ENCODE results near the gene ZBTB7C. TPM values are rescaled to one million over a fixed set of nuclear protein-coding genes. Genes with fewer than 3 reads are reported as not detected.

ZBTB7C gene
- total and polyA plus RNA-seq, 10 of the 15 experiments (the other 5 are each of a cell fraction or from before 2014, with no cell fraction given), result under 0.01 to 0.08 (median 0.01) TPM; not detected in 7

DNA sequence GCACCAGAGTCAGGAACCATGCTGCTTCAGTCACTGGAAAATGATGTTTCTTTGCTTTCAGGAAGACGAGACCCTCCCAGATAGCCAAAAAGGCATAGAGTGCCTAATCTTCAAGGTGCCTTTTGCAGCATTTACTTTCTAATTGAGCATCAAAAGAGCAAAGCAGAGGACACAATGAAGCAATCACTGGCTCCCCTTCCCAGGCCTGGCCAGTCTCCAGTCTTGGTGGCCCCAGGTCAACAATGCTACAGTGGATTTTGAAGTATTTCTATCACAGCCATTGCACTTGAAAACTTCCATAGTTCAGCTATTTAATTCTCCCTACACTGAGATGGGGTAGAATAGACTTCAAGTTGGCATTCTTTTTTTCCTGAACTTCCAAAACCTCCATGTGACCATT, 15.4 kb downstream of the ZBTB7C start:
- no peaks in the 10 kb centered on the region for H3K9me3 ChIP-seq (replicated peaks; ENCODE audit: control insufficient read depth, insufficient read depth, low read length)
- H3K27me3 ChIP-seq (replicated peaks in 1 of 2; ENCODE audit: control insufficient read depth in 2 of 2, insufficient read depth in 2 of 2, low read length in 1 of 2), result peaks cover 0 to 2% of the 10 kb centered on the region in 2 experiments; a peak in 1 of 4 replicates
- intact Hi-C loops (cut with micrococcal nuclease; ENCODE audit: unreplicated experiment) (no loop called here), in situ Hi-C loops (cut with MboI) (no loop called here)
- H3K9ac ChIP-seq (ENCODE audit: control insufficient read depth, insufficient read depth, low read length), result no peak overlapping the region
- H4K20me1 ChIP-seq (ENCODE audit: control insufficient read depth, insufficient read depth), result no peaks in the 10 kb centered on the region
- H3K79me2 ChIP-seq (ENCODE audit: control insufficient read depth, insufficient read depth, low read length), result no peaks in the 10 kb centered on the region
- no peak overlapping the region for H3K4me3 ChIP-seq
- ChIA-PET SMC1A (ENCODE audit: uncharacterized antibody, unreplicated experiment) (interaction anchor here (1.2 kb wide), 1 partner anchor 23 kb away, joined by 3 read pairs; no protein-coding TSS in a partner anchor), POLR2A (no interaction called here), CTCF (no interaction called here), RAD21 (ENCODE audit: unreplicated experiment) (no interaction called here)
- H3K27ac ChIP-seq (ENCODE audit: control insufficient read depth, insufficient read depth), result no peak overlapping the region
- no peaks in the 10 kb centered on the region for H3K4me1 ChIP-seq (ENCODE audit: control insufficient read depth, insufficient read depth, low read length)
- FAIRE-seq (no peak), DNase-seq (ENCODE audit: low read depth, low spot score) (no peak), ATAC-seq (no peak)
- H3K4me2 ChIP-seq (ENCODE audit: control insufficient read depth, insufficient read depth), result no peak overlapping the region
- no TSS peak for BruUV-seq (replicated peaks)
- 0% methylated on average over 1 of the region's 1 CpG for WGBS (ENCODE audit: insufficient coverage, insufficient replicate concordance, low lambda C conversion rate, missing lambda C conversion rate)
- no peak overlapping the region for H2AFZ ChIP-seq (ENCODE audit: control insufficient read depth, low read depth, low read length)
- H3K36me3 ChIP-seq (ENCODE audit: control insufficient read depth in 2 of 2, insufficient read depth in 2 of 2, low read length in 1 of 2), result no peaks in the 10 kb centered on the region
- TF ChIP-seq SRF (IDR thresholded peaks at IDR 0.05; ENCODE audit: low read depth in 2 of 2, low read length in 2 of 2), result no peak
- no peak for TF ChIP-seq POLR2AphosphoS5 (IDR thresholded peaks at IDR 0.05; ENCODE audit: low read length)

DNA sequence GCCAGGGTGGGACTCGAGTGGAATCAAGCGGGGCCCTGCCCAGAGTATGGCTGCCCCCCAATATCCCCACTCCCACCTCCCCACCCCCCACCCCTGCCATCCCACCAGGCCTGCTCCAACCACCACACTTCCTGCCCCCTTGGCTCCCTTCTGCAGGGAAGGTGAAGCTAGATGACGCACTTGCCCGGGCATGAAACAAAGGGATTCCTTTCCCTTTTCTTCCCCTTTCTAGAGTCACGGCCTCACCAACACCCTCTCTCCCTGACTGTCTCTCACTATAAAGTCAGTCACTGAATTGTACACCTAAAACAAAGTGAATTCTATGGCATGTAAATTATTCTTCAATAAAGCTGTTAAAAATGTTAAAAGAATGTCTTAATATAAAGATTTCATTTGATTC, 16.0 kb downstream of the ZBTB7C start:
- 17% methylated on average over 4 of the region's 5 CpGs for WGBS (ENCODE audit: insufficient coverage, insufficient replicate concordance, low lambda C conversion rate, missing lambda C conversion rate)
- ChIA-PET SMC1A (ENCODE audit: uncharacterized antibody, unreplicated experiment) (interaction anchor here (1.2 kb wide), 1 partner anchor 22 kb away, joined by 3 read pairs; no protein-coding TSS in a partner anchor), RAD21 (ENCODE audit: unreplicated experiment) (no interaction called here), CTCF (no interaction called here), POLR2A (no interaction called here)
- Histone ChIP-seq H3K9ac (ENCODE audit: control insufficient read depth, insufficient read depth, low read length) (no peak overlapping the region), H3K79me2 (ENCODE audit: control insufficient read depth, insufficient read depth, low read length) (no peaks in the 10 kb centered on the region), H3K27ac (ENCODE audit: control insufficient read depth, insufficient read depth) (no peak overlapping the region), H3K4me3 (no peak overlapping the region), H3K27me3 (replicated peaks in 1 of 2; ENCODE audit: control insufficient read depth in 2 of 2, insufficient read depth in 2 of 2, low read length in 1 of 2) (no peaks in the 10 kb centered on the region; a peak in 1 of 4 replicates), H2AFZ (ENCODE audit: control insufficient read depth, low read depth, low read length) (no peak overlapping the region), H4K20me1 (ENCODE audit: control insufficient read depth, insufficient read depth) (no peaks in the 10 kb centered on the region), H3K36me3 (ENCODE audit: control insufficient read depth in 2 of 2, insufficient read depth in 2 of 2, low read length in 1 of 2) (no peaks in the 10 kb centered on the region), H3K4me1 (ENCODE audit: control insufficient read depth, insufficient read depth, low read length) (no peaks in the 10 kb centered on the region), H3K4me2 (ENCODE audit: control insufficient read depth, insufficient read depth) (no peak overlapping the region), H3K9me3 (replicated peaks; ENCODE audit: control insufficient read depth, insufficient read depth, low read length) (no peaks in the 10 kb centered on the region)
- DNase-seq (ENCODE audit: low read depth, low spot score) (no peak), FAIRE-seq (no peak), ATAC-seq (no peak)
- BruUV-seq (replicated peaks), result no TSS peak
- in situ Hi-C loops (cut with MboI), result no loop called here
- intact Hi-C loops (cut with micrococcal nuclease; ENCODE audit: unreplicated experiment), result no loop called here
- TF ChIP-seq NR2C1 (IDR thresholded peaks at IDR 0.05) (no peak), NRF1 (conservative IDR thresholded peaks at IDR 0.05; ENCODE audit: low read depth, low read length) (no peak), BCLAF1 (IDR thresholded peaks at IDR 0.05) (no peak), PKNOX1 (IDR thresholded peaks at IDR 0.05) (no peak), HDAC6 (IDR thresholded peaks at IDR 0.05; ENCODE audit: unreplicated experiment) (no peak), NR2C2 (IDR thresholded peaks at IDR 0.05; ENCODE audit: borderline replicate concordance, control insufficient read depth, insufficient read length, low read depth) (no peak), HDGF (IDR thresholded peaks at IDR 0.05) (no peak), EZH2 (IDR thresholded peaks at IDR 0.05; ENCODE audit: borderline replicate concordance, control insufficient read depth, low read depth, low read length) (no peak), POLR2AphosphoS2 (IDR thresholded peaks at IDR 0.05; ENCODE audit: low read depth, low read length) (no peak), TCF12 (IDR thresholded peaks at IDR 0.05; ENCODE audit: low read depth, low read length) (no peak), ZNF384 (IDR thresholded peaks at IDR 0.05; ENCODE audit: borderline replicate concordance, low read depth, low read length) (no peak), PAX5 (IDR thresholded peaks at IDR 0.05; ENCODE audit: borderline replicate concordance, low read depth, low read length) (no peak), RUNX3 (IDR thresholded peaks at IDR 0.05; ENCODE audit: low read length) (no peak), MEF2A (IDR thresholded peaks at IDR 0.05; ENCODE audit: insufficient read depth, low read depth, low read length) (no peak)

All from GM12878 (cell line).